ENCODE results near the gene KLHDC4.

DNA sequence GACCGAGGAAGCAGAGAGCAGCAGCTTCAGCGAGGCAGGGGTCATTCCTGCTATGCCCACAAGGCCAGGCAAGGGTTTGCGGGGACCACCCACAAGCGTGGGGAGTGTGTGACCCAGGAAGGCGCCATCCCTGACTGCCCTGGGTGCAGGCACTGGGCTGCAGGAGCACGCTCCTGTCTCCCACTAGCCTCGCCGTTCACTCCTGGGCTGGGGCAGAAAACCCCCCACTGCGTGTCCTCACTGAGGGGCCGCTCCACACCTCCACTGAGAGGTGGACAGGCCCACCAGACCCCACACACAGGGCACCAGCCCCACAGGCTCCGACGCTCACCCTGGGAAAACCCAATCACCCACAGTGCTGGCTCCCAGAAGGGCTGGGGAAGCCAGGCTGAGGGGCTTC is 56.1 kb downstream of the KLHDC4 start:
- TF ChIP-seq, protein P1, sequence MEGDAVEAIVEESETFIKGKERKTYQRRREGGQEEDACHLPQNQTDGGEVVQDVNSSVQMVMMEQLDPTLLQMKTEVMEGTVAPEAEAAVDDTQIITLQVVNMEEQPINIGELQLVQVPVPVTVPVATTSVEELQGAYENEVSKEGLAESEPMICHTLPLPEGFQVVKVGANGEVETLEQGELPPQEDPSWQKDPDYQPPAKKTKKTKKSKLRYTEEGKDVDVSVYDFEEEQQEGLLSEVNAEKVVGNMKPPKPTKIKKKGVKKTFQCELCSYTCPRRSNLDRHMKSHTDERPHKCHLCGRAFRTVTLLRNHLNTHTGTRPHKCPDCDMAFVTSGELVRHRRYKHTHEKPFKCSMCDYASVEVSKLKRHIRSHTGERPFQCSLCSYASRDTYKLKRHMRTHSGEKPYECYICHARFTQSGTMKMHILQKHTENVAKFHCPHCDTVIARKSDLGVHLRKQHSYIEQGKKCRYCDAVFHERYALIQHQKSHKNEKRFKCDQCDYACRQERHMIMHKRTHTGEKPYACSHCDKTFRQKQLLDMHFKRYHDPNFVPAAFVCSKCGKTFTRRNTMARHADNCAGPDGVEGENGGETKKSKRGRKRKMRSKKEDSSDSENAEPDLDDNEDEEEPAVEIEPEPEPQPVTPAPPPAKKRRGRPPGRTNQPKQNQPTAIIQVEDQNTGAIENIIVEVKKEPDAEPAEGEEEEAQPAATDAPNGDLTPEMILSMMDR (IDR thresholded peaks at IDR 0.05; ENCODE audit: poor library complexity) = no peak
- no peak for TF ChIP-seq EZH2 (IDR thresholded peaks at IDR 0.05; ENCODE audit: borderline replicate concordance)

All from hepatocyte (in vitro differentiated cells).